ENCODE data around the gene ATP8B4.

The ATP8B4 gene

DNA sequence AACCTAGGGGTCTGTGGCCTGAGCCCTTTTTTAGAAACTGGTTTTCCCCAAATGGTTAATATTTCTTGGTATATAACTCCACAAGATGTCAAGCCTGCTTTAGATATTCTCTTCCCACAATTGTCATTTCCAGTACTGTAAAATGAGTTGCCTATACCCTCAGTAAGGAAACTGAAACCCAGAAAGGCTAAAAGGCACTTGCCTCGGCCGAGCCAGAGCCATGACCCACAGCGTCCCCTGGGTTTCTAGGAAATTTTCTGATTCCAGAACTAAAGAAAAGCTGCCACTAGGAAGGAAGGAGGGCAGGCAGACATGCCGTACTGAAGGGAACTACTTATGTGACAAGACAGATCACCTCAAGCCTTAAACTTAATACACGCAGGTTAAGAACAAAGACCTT is 59.1 kb downstream of the ATP8B4 start:
- DNase-seq, result no peak

DNA sequence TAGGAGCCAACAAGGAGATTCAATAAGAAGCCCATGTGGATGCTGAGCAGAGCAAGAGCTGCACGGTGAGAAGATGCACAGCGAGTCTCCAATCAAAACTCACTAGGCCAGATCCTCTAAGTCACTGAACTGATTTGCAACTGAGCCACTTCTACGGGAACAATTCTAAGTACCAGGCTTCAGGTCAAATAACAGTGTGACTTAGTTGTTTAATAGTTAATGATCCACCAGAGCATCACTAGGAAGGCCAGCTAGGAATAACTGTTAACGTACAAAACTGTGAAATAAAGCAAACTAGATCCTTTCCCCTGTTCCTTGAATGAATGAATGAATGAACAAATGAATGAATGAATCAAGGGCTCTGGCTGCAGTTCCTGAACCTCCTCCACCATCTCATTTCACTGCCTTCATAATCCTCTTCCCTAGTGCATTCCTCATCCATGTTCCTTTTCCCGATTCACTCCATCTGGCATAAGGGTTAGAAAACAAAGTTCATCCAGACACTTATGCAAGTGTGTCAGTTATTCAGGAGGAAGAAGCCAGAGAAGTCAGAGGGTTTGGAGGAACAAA is 59.7 kb downstream of the ATP8B4 start:
- DNase-seq, result no peak

DNA sequence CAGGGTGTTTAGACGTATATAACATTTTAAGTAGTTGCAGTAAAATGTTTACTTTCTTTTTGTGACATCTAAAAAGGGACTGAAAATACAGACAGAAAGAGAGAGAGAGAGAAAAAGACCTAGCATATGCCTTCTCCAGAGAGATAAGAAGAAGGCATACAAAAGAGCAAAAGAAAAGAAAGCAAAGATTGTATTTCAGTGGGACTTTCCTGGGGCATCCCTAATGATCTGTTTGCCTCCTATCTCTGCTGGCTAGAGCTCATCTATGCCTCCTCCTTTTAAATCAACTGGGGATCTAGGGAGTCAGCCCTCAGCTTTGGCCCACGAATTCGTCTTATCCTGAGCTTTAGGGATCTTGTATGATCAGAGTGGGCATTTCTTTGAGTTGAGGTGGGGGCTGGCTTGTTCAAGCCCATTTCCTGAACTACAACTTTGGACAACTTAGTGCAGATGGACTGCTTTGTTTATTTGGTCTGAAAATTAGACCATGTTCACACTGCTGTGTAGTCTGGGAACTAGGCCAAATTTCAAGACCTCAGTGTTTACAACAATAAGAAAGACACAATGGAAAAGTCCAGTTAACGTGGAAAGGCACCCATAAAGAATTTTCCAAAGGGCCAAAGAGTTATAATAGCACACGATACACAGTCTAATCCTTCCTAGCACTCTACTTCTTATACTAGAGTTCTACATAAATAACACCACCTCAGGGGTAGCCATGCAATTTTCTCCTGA is 61.0 kb downstream of the ATP8B4 start:
- DNase-seq, result no peak

DNA sequence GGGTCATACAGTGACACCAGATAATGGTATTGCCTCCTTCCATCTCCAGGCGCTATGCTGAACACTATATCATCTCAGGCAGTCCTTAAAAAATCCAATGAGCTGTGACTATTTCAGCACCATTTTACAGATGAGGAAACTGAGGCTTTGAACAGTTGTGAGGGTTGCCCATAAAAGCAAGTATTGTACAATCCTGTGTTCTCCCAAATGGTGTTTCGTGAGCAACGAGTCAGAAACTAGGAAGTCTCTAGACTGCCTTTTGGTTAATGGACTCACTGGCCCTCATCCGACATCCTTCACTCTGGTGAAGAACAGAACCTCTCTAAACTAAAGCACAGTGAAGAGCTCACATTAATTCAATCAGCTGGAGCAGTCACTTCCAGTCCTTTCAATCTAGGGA is 61.8 kb downstream of the ATP8B4 start:
- DNase-seq, result no peak

DNA sequence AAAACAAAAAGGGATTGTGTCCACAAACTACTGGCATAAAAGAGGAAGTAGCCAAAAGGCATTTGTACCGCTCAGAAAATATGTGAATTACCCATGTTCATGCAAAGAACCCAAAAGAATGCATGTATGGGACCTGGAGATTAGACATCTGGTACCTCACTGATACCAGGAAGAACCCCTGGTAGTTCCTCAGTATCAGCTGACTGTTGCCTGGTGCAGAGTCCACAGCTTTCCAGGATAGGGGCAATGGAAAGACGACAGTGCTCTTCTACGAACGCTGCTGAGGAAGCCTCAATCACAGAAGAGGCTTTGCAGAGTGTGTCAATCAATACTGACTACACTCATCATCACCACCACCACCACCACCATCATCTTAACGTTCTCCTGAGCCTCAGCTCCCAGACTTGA is 63.3 kb downstream of the ATP8B4 start:
- DNase-seq, result no peak

DNA sequence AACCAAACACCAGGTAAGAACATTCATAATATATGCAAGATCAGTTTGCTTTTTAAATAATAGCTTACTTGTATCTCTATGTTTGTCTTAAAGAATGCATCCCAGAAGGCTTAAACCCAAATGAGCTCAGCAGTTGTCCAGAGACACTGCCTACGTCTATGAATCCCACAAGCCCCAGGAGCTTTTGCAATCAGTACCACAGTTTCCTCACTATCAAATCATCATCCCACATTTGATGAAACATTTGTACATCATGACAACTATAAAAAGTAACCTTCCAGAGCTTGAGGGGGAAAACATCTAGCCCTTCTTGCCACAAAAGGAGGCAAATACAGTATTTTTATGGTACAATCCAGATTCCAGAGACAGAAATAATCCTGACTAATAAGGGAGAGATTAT is 63.7 kb downstream of the ATP8B4 start:
- DNase-seq, result no peak

DNA sequence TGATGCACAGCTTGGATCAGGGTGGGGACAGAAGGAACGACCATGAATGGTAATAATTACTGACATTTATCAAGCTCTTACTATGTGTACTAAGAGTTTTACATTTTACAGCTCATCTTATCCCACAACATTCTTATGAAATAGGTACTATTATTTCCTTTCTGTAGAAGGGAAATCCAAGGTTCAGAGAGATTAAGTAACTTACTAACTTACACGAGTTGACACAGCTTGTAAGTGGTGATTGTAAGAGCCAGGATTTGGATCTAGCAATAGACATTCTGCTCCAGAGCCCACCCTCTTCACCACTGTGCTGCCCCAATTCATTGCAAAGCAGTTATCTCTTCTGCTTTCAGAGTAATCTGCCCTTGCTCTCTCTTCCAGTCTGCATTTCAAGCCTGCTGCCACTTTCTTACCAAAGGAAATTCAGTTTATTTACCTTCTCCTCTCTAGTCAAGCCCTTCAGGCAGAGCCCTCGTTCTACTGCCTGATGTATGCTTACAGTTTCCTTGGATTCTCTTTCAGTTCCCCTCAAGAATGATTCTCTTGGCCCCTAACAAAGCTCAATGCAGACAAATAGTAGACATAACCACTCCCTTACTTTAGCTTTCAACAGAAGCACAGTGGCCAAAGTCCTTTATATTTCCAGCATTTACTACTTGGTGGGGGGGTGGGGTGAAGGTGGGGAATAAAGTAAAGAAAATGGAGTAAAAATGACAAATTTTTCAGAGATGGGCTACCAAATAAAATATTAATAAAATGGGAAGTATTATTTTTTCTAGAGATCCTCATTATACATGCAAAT is 65.8 kb downstream of the ATP8B4 start:
- no peak for DNase-seq

DNA sequence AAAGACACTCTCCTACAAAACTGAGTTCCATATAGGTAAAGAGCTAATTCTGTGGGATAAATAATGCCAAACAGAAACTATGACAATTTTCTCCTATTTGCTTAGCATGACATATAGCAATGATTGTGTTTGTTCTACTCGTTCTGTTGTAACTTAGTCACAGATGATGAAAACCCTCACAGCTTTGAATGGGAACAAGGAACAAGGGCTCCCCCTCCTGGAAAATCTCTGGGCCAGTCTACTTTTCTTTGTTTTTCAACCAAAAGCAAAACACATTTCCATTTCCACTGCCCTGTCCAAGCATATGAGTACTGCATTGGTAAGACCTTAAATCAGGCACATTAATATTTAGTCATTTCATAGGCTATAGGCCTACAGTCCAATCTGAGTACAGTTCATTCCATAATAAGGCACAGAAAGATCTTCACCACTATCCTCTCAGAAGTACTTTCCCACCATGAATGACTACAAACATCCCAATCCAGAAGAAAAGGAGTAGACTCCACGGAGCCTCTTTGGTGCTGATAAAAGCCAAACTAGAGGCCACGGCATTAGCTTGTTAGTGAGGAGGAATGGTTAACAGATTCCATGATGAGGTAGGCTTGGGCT is 67.1 kb downstream of the ATP8B4 start:
- DNase-seq, result peak; percentile 59

DNA sequence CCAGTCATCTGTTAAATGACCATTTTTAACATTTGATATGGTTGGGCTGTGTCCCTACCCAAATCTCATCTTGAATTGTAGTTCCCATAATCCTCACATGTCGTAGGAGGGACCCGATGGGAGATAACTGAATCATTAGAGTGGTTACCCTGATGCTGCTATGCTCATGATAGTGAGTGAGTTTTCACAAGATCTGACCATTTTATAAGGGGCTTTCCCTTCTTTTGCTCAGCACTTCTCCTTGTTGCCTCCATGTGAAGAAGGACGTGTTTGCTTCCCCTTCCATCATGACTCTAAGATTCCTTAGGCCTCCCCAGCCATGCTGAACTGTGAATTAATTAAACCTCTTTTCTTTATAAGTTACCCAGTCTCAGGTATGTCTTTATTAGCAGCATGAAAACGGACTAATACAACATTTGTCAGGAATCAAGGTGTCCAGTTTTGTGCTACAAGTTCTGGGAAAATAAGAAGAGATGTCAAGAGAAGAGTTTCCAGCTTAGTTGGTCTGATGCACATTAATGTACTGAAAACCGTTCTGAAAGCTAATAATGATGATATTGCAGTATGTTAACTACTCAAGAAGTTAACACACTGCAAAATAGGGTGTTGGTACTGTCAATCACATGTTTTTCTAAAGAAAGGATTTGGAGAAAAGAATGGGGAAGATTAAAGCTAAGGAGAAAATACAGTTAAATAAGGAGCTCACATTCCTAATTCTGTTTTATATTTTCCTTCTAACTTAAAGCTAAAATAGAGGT is 67.9 kb downstream of the ATP8B4 start:
- no peak for DNase-seq

DNA sequence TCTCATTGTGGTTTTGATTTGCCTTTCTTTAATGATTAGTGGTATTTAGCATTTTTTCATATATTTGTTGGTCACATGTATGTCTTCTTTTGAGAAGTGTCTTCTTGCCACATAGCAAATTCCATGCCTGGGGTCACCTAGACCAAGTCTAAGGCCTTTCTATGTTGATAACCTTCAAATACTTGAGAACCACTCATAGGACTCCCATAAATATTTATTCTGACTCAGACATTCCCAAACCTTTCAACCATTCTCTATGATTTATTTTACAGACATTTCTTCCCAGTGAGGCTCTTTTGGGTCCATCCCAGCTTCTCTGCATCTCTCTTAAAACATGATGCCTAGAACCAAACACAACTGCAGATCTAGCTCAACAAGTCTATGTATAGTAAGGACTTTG is 69.2 kb downstream of the ATP8B4 start:
- peak; percentile 62 for DNase-seq

DNA sequence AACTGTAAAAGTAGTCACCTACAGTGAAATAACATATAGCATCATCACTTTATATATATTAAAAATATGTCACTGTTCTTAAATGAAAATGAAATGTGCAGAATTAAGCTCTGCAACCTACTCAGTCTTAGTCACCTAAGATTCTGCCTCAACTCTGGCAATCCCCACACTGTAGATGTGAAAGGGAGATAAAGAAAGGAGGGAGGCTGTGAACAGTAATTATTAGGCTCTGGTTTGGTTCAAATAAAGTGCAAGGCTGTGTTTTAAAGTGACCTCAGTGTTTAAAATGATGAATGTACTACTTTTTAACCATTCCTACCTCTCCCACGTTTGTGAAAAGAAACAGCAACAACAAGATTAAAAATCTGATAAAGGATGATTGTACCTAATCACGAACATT is 72.2 kb downstream of the ATP8B4 start:
- no peak for DNase-seq

DNA sequence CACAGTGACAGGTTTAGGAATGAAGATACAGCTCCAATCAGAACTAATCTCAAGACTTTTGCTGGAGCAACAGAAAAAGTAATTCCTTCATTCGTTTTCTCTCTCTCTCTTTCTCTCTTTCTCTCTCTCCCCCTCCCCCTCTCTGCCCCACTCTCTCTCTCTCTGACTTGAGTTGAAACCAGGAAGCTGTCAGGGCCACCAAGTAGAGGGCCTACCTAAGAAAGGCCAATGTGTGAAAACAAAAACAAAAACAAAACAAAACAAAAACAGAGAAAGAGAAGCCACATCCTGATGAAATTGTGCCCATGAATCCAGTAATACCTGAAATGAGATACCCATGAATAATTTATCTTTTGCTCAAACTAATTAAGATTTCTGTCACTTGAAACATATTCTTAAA is 72.9 kb downstream of the ATP8B4 start:
- DNase-seq, result no peak

DNA sequence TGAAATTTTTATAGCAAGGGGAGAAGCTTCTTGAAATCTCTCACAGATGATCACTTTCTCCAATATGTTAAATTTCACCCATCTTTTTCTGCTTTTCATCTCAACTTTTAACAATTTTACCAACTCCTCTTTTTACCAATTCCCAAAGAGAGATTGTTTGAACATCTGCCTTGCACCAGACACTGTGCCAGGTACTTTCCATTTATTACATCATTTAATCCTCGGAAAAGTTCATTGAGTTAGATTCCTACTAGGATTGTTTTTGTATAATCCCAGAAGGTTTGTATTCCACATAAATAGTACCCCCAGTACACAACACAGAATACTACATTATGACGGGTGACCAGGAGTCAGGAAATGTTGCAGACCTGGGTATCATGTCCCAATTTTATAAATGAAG is 74.1 kb downstream of the ATP8B4 start:
- DNase-seq, result no peak

DNA sequence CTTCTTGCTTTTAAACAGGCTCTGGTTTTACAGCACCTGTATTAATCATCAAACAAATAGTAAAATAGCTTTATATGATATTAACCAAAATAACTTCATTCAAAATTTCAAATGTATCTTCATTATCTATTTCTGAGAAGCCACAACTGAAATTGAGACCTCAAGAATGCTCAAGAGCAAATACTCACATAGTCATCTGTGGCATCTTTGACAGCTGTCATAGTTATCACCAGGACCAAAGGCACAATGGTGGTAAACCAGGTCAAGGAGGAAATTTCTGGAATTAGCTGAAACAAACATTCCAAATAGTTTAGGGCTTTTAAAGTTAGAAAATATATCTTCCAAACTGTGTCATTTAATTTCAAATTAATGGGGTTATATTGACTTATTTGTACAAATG is 74.6 kb downstream of the ATP8B4 start:
- no peak for DNase-seq

DNA sequence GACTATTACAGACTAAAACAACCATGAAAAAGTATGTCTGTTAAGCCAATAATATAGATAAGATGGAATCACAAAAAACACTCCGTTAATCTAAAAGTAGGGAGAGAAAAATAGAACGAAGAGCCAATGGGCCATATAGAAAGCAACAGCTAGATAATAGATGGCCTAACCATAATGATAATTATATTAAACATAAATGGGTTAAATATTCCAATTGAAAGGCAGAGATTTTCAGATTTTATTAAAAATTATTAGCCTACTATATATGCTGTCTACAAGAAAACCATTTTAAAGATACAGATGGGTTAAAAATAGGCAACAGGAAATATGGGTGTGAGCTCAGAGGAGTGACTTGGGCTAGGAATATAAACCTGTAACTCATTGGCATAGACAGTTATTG is 76.3 kb downstream of the ATP8B4 start:
- DNase-seq, result no peak

DNA sequence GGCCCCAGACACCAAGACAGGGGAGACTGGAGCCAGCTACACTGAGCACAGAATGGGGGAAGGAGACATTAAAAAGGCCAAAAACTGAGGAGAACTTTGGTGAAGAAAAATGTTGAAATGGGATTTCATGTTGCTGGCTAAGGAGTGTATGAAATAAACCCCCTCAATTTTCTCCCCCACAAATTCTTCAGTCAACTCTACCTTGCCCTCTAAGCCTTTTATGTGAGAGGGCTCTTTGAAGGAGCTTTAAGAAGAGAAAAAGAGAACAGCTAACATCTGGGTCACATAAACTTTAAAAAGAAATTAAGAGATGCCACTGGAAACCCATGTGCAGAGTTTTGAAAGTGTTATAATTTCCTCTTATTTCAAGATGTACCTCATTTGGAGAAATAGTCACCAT is 88.6 kb downstream of the ATP8B4 start:
- DNase-seq, result no peak

DNA sequence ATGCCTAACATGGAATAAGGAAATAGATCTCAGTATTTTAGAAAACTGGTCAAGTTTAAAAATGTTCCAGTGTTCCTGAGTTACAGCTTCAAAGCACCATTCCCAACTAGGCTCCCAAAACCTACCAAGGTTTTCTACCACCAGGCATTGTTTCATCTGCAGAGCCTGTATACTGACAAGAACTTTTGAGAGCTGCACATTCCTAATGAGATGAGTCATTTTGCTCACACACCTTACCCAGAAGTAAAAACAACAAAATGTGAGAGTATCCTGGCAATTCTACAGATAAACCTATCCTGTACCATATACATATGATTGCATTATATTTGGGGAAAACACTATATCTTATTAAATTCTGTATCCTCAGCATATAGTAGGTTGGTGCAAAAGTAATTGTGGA is 90.7 kb downstream of the ATP8B4 start:
- no peak for DNase-seq

DNA sequence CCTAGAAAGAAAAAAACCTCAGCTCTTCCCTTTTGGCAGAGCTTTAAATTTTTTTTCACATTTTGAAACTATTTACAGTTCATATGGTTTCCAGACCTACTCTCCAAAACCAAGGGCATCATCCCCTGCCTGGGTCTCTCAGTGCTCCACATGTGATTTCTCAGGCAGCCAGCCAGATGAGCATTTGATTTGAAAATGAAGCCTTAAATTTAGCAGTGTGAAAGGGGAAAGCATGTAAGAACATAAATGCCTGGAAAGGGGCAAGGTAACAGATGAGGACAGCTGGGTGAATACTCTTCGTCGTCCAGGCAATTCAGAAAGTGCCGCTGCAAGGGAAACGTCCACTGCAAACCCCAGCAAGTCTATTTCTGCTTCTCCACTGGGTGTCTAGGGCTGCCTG is 94.8 kb downstream of the ATP8B4 start:
- DNase-seq, result no peak

DNA sequence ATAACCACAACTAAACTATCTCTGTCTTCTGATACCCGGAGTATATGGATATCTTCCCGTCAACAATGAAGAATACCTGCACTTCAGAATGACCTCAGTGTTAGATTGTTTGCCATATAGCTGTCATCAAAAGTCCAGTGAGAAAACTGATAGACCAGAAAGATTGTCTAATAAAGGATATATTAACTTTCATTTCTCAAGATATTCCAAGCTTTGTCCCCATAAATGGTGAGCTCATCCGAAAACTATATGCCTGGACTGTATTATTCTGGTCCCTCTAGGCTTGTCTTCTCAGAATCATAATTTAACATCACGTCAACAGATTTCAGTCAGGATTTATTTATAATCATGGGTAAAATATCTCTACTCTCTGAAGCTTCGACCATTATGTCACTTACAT is 100.5 kb downstream of the ATP8B4 start:
- no peak for DNase-seq

DNA sequence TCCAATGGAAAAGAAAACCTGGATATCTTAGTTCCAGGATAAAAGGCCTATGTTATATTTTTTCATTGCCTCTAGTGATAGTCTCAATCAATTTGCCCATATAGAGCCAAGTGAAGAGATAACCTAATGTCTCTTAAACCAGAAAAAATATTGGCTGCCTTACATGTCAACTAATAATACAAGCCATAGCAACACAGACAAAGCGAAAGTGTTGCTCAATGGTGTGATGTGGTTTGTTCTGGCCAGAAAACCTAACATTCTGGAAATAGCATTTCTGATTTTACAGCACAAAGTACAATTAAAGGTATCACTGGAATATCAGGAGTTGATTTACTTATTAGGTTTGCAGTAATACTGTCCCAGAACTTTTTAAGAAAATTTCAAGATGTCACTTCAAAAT is 101.5 kb downstream of the ATP8B4 start:
- DNase-seq, result no peak

DNA sequence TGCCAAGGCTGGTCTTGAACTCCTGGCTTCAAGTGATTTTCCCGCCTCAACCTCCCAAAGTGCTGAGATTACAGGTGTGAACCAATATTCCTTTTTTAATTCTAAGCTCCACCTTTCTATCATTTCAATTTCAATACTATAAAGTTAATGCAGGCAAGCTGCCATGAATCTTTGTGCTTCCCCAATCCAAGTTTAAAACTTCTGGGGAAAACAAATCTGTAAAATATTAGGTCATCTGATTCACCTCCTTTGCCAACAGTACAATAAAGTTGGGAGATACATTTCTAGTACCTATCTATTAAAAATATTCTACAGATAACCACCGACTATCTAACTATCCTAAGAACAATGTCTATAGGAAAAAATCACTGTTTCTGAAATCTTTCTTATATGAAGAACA is 102.1 kb downstream of the ATP8B4 start:
- no peak for DNase-seq

DNA sequence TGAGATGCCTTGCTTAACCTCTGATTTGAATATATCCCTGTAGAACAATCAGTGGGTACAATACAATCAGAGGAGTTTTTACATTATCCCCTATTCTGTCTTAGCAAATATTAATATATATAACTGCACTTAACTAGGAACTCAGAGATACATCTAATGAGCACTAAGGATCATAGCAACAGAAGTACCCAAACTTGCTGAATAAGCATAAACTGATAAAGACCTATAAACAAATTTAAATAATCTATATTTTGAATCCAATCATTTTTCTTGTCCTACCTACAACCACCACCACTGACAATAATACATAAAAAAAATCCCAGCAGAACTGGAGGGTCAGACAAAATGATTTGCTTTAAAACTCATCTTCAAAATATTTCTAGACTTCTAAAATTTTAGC is 106.2 kb downstream of the ATP8B4 start:
- DNase-seq, result no peak

DNA sequence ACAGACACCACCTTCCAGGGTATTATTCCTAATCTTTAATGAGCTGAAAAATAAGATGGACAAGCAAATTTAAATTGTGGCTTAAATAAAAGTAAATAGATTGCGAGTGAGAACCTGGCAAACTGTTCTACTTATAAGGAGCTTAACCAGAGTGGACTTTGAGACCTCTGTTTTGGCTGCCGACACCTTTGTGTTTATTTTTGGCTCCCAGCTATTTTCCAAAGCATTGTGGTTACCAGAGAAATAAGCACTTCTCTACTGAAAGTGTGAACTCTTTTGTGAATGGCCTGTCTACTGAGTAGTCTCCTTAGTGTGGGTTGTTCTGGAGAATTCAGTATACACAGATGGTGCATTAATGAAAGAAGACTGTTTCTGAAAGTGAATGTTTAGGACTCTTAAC is 109.4 kb downstream of the ATP8B4 start:
- DNase-seq, result no peak

Measured in kidney glomerular epithelial cell (primary cell).